Measurements from ENCODE around the gene TMCO4.
"Not testable (repeated sequence)": the region's sequence is repeated elsewhere in the genome, so short reads cannot be mapped to it uniquely, and the experiment has no call there.

Gene TMCO4

DNA sequence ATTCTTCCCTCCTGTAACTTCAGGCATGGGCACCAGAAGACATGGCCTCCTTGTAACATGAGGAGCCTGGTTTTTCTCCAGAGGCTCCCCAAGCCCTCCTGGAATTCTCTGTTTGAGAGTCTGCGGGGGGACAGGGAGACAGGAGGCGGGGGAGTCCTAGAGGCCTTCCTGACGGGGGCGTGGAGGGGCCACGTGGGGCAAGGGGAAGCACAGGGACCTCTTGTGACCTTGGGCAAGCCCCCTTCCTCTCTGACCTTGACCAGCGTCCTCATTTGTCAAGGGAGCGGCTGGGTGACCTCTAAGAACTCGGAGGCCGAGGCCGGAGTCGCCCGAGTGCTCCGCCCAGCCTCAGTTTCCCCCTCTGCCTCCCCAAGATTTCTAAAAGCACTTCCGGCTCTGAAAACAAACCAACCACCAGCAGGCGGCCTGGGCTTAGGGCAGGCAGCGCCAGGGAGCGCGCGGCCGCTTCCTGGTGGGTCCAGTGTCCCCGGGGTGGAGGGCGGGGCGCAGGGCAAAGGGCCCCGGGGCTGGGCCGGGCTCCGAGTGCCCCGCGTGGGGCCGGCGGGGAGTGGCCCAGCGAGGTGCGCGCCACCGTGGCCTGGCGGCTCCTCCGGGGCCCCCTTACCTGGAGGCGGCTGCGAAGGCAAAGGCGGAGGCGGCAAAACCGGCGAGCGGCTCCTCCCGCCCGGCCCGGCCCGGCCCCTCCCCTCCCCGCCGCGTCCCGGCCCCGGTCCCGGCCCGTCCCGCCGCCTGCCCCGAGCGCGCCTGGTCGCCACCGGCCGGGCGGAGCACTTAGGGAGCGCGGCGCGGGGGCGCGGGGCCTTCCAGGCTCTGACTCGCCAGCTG, at the start of gene TMCO4:
Gene TMCO4, minus strand, starts transcription at position 687 of the 846 bp plus-strand sequence. CDS start 19,158 bp downstream, outside the sequence.
- peak in 7 of 56 donors; percentile 2 to 40 (median 4) for DNase-seq

DNA sequence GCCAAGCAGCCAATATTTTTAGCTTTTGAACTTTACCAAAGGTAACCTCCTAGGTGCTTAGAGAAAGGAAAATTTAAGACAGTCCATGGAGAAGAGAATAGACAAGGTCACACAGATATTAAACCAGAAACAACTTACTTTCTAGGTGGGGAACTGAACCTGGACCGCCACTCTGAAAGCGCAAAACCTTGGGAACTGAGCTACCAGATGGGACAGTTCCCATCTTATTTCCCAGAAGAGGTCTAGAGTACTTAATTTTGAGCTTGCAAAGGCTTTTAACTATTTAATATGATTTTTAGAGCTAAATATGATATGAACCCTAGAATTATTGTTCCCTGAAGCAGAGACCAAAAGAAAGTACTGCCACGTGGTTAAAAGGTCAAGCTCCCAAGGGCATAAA, 49.6 kb upstream of the TMCO4 start:
- not testable (repeated sequence) for DNase-seq

DNA sequence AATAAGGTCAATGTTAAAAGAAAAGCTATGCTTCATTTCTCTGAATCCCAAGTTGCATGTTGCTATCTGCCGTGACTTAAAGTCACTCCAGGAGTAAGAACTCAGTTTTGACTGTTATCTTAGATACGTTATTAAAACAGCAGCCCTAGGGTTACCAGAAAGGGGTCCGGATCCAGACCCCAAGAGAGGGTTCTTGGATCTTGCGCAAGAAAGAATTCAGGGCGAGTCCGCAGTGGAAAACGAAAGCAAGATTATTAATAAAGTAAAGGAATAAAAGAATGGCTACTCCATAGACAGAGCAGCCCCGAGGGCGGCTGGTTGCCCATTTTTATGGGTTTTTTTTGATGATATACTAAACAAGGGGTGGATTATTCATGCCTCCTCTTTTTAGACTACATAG, 47.6 kb upstream of the TMCO4 start:
- DNase-seq: not testable (repeated sequence)

DNA sequence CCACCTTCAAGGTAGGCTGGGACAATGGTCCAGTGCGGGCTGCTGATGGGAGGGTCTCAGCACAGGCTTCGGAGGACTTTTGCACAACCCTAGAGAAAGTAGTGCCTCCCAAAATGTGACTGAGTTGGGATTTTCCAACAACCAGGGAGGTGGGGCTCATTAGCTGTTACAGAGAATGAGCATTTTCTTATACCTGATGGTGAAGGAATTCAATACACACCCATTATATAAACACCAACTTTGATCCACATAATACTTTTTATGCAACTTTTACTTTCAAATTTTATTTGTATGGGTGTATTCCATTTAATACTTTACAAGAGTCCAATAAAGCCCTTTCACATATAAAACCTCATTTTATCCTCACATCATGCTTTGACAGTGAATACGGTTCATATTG, 46.6 kb upstream of the TMCO4 start:
- DNase-seq: no peak

DNA sequence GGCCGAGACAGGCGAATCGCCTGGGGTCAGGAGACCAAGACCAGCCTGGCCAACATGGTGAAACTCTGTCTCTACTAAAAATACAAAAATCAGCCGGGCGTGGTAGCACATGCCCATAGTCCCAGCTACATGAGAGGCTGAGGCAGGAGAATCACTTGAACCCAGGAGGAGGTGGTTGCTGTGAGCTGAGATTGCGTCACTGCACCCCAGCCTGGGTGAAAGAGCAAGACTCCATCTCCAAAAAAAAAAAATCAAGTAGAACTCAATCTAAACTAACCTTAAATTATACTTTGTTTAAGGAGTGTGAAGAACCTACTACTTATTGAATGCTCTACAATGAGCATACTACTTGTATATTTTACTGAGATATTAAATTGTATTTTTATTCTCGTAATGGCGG, 45.8 kb upstream of the TMCO4 start:
- no peak for DNase-seq

DNA sequence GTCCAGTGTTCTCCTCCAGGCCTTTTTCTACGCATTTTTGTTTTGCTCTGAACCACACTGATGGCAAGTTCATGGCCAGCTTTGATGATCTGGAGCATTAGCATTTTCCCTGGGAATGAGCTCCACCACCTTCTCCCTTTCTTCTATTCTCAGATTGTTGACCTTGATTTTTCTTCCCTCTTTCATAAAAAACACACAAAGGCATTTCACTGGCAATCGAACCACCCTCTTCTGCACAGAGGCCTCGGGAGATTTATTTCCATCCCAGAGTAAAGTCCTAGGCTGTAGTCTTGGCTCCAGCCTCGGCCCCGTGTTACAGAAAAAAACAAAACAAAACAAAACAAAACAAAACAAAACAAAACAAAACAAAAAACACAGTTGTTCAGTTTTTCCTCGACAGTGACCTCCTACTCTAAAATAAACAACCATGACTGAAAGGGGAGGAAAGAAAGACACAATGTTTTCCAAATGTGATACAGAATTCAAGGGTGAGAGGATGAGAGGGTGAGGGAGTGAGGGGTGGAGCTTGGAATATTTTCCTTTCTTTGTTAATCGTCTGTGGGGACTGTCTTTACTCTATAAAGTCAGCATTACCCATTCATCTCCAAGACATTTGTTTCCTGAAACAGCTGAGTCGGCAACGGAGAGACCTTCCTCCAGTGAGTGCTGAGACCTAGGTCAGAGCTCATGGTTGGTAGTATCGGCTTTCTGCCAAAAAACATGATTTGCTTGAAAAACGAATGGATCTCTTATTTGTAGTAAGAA, 45.2 kb upstream of the TMCO4 start:
- DNase-seq: no peak

DNA sequence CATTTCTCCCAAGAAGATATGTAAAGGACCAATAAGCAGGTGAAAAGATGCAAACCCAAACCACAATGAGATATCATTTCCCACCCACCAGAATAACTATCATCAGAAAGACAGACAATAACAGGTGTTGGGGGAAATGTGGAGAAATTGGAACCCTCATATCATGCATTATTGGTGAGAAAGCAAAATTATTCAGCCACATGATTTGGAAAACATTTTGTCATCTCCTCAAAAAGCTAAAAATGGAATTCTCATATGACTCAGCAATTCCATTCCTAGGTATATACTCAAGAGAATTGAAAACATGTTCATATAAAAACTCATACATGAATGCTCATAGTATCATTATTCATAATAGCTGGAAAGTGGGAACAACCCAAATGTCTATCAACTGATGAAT, 40.5 kb upstream of the TMCO4 start:
- DNase-seq: no peak

DNA sequence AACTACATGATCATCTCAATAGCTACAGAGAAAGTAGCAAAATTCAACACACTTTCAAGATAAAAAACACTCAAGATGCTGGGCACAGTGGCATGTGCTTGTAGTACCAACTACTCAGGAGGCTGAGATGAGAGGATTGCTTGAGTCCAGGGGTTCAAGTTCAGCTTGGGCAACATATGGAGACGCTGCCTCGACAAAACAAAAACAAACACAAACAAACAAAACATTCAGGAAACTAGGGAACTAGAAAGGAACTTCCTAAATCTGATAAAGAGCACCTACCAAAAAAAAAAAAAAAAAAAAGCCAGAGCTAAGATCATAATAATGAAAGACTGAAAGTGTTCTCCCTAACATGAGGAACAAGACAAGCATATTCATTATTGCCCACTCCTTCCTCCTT, 38.1 kb upstream of the TMCO4 start:
- DNase-seq: no peak

DNA sequence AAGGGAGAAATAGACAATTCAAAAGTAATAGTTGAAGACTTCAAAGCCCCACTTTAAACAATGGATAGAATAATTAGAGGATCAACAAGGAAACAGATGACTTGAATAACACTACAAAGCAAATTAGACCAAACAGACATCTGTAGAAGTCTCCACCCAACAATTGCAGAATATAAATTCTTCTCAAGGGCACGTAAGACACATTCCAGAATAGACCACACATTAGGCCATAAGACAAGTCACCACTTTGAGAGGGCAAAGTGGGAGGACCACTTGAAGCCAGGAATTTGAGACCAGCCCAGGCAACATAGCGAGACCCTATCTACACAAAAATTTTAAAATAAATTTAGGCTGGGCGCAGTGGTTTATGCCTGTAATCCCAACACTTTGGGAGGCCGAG, 35.9 kb upstream of the TMCO4 start:
- DNase-seq: no peak

DNA sequence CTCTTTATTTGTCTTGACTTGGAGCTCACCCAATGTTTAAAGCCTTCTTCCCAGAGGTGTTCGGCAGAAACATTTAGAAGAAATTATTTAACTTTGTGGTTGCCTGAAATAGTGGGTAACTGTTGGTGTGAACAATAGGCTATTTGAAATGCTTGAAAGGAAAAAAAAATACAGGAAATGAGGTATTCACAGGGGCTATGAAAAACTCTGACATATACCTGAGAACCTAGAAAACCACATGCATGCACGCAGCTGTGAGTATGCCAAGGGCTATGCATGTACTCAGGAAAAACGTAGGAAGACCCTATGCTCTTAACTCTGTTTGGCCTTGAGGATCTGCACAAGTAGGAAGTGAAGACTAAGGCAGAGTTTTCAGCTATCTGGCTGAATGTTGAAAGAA, 31.7 kb upstream of the TMCO4 start:
- DNase-seq: no peak

DNA sequence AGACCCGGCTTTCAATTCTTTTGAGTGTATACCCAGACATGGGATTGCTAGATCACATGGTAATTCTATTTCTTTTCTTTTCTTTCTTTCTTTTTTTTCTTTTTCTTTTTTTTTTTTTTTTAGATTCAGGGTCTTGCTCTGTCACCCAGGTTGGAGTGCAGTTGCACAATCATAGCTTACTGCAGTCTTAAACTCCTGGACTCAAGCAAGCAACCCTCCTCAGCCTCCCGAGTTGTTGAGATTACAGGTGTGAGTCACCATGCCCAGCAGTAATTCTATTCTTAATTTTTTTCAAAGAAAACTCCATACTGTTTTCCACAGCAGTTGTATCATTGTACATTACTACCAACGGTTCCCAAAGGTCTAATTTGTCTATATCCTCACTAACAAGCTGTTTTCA, 28.8 kb upstream of the TMCO4 start:
- DNase-seq: no peak

DNA sequence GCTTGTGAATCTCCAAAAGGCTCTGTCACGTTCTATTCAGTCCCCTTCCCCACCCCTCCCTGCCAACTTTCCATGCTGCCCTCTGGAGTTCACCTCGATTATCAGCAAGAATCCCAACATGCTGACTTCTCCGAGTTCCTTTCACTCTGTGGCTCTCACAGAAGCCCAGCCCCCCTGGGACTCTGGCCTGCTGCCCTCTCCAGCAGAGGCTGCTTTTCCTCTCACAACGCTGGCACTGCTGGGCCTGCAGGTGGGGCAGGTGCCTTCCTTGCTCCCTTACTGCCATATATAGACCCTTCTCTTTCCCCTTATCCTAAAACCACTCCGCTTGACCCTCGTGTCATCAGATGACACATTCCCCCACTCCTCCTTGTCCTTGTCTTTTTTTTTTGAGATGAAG, 25.6 kb upstream of the TMCO4 start:
- no peak for DNase-seq

DNA sequence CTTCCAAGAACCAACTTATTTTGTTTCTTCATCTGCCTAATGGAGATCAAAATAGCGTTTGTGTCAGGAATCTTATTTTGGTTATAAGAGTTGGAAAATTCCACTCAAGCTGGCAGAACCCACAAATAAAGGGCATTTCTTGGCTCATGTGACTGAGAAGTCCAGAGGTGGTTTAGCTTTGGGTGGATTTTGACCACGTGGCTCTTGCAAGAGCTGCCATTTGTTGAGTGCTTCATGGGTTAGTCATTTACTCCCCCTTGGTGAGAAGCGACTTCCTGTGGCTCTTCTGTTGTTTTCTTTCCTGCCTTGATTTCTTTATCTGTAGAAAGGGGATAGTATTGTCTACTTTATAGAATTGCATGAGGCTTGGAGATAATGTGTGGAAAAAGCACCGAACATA, 24.8 kb upstream of the TMCO4 start:
- DNase-seq: no peak

DNA sequence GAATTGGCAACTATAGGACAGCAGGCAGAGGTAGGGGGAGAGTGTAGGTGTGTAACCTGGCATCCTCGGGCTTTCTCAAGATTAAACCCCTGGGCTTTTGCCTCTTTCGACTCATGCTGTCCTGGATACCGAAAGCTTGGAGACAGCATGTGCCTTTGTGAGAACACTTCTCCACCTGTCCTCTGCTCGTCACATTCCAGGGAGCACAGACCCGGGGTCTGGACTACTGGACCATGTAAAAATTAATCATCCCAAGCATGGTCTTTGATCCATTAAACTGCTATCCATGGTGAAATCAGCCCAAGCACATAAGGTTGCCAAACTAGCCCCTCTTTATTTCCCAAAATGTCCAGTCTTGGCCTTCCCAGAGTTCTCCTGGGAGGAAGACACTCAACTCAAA, 24.3 kb upstream of the TMCO4 start:
- no peak for DNase-seq

DNA sequence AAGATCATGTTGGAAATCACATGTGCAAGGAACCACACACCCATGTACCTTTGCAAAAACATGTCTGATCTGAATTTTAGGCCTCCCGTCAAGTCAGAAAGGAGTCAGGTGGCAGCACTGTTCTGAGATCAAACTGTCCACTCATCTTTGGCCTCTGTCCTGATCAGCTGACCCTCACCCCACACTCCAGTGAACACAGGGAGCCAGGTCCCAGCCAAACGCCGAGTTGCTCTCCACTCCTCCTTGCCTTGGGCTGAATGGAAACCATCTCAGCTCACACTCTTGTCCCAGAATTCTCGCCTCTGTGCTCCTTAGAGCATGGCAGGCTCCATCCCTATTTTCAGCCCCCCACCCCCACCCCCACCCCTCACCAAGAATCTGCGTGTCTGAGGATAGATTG, 20.0 kb upstream of the TMCO4 start:
- DNase-seq: no peak

DNA sequence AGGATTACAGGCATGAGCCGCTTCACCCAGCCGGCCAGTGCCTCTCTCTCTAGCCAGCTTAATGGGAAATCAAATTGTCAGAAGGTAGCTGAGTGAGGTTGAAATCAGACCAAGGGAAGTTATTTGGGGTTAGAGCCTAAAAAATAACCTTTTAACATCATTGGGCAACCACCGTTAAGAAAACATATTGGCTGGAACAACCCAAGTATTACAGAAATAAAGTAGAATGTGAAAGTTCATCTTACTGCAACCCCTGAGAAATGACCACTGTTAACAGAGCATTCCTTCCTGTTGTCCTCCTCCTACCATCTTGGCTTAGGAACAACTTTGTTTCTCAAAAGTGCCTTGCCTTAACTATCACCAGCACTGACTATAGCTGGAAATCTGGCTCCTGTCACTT, 18.6 kb upstream of the TMCO4 start:
- no peak for DNase-seq

DNA sequence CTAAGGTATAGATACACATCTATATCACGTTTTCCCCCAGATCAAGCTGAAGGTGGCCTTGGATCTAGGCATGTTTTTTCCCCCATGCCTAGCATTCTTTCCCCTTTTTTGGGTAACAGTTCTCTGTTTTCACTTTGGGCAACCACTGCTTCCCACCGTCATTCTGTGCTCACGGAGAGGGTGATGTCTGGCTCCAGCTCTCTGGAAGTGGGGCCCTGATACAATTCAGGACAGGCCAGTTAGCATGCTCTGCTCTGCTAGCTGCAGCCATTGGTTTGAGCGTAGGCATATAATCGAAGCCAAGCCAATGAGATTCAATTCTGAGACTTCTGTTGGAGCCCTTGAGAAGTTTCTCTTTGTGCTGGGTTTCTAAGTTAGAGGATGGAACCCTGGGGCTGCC, 17.4 kb upstream of the TMCO4 start:
- no peak for DNase-seq

DNA sequence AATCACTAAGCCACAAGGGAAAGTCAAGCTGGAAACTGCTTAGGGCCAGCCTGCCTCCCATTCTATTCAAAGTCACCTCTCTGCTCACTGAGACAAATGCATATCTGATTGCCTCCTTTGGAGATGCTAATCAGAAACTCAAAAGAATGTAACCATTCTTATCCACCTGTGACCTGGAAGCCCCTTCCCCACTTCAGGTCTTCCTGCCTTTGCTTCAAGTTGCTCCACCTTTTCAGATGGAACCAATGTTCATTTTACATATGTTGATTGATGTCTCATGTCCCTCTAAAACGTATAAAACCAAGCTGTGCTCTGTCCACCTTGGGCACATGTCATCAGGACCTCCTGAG, 17.0 kb upstream of the TMCO4 start:
- DNase-seq: not testable (repeated sequence)

DNA sequence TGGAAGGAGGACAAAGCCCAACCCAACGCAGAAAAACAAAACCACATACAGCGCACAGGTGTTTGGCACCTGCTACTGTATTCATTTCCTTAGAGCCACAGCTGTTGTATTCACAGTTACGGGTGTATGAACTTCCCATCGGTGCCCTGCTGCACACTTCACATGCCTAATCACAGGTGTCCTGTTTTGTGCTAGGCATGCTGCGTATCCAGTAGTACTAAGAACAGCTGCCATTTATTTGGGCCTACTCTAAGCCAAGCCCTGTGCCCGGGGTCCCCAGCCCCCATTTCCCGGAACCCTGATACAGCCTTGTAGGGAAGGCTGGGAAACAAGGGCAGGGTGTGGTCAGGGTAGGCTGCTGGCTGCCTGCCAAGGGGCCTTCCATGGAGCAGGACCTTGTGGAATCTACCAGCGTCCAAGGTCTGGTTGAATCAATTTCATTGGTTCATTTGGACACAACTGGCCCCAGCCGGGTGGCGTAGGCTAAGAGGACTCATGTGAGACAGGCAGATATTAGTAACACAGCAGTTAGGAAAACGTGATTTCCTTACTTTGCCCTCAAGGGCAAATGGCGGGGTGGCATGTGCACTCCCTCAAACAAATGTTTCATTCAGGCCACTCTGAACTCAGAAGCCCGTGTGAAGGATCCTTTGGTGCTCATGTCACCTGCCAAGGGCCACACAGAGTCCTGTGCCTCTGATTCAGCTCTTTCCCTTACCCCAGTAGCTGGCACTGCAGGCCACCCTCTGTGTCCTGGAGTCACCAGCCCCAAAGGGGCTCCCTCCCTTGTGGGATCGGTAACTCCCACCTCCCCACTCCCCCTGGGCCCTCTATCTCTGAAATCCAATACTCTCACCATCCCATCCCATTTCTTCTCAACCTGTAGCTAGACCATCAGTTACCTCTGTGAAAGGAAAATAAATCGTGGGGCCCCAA, 16.4 kb upstream of the TMCO4 start:
- DNase-seq: no peak

DNA sequence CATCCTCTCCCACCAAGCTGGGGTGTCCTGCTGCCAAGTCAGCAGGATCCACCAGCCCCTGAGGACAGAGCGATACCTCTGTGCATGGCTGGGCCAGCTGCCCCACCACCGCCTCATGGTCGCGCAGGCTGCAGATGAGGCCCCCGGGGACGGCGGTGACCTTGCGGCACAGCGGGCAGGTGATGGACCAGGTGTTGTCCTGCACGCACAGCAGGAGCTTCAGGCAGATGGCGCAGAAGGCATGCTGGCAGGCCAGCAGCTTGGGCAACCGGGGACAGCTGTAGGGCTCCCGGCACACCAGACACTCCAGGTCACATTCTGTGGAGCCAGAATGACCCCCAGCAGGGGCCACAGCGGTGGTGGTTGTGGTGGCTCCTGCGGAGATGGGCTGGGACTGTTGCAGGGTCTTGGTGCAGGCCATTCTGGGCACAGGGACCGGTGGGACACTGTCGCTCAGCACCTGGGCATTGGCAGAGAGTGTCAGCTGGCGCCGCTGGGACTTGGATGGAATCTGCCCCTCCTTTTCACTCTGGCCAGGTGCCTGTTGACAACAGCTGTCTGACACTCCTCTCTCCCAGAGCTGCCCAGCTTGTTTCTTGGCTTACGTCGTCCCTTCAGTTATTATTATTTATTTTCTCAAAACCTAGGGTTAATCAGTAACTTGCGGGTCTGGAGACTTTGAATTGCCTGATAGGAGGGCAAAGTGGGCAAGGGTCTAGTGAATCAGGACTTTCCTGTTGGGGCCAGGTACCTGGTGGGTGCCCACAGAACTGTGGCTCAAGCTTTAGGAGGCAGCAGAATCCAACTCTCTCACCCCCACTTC, 15.2 kb upstream of the TMCO4 start, which contains the start of gene RNF186:
Gene RNF186, minus strand, starts transcription at position 603 of the 823 bp plus-strand sequence. Its CDS starts 182 bp downstream, at position 421.
- no peak for DNase-seq

DNA sequence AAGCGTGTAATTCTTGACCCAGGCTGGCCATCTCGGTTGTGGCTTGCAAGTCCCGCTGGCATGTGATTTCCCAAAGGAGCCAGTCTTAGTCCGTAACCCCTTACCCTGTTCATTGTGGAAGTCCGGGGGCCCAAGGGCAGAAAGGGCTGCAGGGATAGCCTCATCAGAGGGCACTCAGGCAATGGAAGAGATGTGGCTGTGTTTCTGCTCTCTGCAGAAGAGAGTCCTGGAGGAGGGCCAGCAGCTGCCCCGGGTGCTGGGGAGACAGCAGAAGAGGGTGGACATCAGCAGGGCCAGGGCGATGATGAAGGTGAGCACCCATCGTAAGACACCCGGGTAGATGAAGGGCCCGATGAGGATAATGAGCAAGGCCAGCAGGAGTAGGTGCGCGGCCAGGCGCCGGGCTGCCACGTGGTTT, 14.5 kb upstream of the TMCO4 start:
- no peak for DNase-seq

Measured in nucleus accumbens (tissue), 56 donors.